GM18870 (cell line): ENCODE results near the gene TMUB2.
"Not testable (repeated sequence)": the region's sequence is repeated elsewhere in the genome, so short reads cannot be mapped to it uniquely, and the experiment has no call there.

Experiments used
- ATAC-seq: cut with Tn5 transposase; IDR thresholded peaks from one replicate; pipeline ENCODE4 v1.9.1; 2021; ENCODE audit warnings: moderate library complexity; ENCODE audit not compliant: unreplicated experiment

TMUB2 gene

DNA sequence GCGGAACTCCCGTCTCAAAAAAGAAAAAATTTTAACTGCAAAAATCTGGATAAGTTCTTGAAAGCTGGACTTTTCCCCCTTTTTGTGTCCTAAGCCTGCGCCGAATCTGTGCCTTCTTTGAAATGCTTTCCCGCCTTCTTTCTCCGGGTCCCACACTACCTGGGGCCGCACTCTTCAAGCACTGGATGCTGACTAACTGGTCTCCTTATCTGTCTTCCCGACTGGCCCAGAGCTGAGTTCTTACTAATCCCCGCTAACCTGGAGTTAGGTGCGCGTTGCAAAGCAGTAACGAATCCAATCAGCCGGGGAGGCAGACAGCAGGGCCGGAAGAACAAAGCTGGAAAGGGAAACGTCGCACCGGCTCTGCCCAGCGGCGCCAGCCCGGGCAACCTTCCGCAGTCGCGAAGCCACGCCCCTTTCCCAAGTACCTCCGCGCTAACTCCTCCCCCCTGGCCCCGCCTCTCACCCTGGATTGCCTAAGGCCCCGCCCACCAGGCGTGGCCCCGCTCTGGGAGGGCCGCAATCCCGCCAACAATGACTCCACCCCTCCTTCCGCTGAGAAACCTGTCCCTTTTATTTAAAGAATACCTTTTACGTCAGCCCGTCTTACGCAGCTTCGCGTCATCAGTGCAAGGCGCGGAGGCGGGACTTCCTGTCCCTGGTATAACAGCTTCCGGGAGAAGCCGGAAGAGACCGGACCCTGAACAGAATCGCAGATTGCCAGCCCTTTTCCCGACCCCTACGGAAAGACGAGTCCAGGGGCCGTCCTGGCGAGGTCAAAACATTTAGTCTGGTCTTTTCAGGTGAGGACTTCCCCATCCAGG is at the start of gene TMUB2:
TMUB2 (plus strand) TSS at position 666 of the 824 bp plus-strand sequence. CDS start 737 bp downstream, outside the sequence.
- peak; percentile 84 for ATAC-seq

DNA sequence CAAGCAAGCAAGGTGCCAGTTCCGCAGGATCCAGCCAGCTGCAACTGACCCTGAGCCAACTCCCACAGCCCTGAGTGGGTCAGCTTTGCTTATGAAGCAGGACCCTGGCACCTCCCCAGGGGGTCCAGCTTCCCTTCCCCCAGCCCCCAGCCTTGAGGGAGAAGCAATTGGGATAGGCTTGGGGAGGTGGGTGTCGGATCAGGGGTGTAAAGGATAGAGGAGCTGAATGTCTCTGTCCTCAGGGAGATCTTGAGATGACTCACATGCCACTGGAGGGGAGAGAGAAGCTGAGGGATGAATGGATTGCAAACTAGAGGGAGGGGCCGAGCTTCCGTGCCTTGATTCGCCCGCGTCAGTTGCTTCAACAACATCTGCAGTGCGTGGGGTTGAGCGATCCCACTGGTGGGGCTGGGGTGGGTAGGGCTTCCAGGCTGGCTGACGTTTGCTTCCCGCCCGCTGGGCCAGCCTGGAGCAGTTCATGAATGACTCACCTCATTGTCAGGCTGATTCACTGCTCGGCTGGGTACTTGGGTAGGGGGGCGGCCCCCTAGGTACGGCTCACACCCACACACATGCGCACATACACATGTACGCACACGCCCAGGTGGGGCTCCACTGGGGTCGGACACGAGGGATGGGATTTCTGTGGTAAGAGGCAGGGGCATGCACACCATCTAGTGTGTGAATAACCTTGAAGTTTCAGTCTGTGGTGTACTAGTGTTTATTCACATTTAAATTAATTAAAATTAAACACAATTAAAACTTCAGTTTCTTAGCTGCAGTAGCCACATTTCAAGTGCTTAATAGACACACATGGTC is 48.7 kb upstream of the TMUB2 start:
- ATAC-seq = no peak

DNA sequence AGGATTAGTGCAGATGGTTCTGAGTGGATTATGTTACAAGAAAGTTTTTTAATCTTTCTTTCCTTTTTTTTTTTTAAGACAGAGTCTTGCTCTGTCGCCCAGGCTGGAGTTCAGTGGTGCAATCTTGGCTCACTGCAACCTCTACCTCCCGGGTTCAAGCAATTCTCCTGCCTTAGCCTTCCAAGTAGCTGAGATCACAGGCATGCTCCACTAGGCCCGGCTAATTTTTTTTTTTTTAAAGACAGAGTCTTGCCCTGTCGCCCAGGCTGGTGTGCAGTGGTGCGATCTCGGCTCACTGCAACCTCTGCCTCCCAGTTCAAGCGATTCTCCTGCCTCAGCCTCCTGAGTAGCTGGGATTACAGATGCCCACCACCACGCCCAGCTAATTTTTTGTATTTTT is 42.9 kb upstream of the TMUB2 start:
- ATAC-seq = not testable (repeated sequence)

DNA sequence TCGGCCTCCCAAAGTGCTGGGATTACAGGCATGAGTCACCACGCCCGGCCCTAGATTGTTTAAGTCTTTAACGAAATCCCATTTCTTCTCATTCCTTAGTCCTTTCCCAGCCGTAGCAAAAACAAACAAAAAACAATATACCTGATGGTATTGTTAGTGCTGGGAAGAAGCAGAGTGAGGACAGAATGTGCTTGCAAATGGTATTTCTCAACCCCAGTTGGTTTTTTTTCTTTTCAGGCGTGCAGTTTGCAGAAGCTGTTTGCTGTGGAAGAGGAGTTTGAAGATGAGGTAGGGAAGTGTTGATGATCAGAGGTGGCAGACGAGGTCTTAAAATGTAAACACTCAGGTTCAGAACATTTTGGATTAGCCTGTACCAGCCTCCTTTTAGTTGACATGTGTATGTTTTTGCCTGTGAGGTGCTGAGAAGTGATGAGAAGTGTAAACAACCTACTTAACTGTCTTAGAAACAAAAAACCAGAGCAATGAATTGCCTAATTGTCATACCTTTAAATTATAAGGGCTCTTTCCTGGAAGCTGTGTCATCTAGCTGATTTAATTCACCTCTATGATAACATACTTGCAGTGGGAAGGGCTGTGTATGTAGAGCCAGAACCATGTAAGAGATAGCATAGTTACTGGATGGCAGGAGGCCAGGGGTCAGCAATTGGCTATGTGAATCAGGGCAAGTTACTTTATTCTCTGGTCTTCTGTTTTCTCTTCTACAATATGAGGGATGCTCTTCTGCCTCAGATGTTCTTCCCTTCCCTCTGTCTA is 41.6 kb upstream of the TMUB2 start:
- ATAC-seq = no peak

DNA sequence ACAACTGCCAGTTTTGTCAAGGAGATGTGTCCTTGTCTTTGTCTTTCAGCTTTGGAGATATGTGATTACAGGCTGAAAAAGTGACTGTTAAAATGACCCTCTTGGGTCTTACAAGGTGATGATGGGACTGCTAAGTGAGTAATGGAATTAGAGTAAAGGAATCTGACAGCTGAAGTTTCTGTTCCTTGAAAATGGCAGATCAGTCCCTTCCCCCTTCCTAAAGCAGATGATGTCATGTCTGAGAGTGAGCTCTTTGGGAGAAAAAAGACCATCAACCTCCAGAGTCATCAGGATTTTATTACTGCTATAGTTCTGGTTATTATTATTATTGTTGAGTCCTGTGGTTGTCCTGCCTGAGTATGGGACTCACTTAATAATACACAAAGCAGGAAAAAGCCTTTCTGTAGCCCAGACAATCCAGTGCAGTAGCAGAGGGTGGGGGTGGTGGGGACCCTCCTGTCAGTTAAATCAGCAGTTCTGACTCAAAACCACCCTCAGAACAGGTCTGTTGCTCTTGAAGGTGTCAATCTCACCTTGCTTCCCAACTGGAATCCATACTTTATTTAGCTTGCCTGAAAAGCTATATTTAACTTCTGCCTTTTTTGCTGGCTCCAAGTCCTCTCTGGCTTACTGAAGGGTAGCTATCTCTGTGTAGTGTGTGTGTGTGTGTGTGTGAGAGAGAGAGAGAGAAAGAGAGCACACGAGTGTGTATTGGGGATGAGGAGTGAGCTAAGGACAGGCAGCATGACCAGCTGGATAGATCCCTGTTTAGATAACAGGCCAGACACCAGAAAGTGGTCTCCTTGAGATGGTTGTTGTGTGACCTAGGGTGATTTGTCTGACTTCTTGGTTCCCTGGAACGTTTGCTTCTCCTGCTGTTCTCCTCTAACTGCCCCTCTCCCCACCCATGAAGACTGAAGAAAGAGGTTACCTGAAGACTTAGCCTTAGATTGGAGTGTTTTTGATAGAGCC is 40.1 kb upstream of the TMUB2 start:
- no peak for ATAC-seq

DNA sequence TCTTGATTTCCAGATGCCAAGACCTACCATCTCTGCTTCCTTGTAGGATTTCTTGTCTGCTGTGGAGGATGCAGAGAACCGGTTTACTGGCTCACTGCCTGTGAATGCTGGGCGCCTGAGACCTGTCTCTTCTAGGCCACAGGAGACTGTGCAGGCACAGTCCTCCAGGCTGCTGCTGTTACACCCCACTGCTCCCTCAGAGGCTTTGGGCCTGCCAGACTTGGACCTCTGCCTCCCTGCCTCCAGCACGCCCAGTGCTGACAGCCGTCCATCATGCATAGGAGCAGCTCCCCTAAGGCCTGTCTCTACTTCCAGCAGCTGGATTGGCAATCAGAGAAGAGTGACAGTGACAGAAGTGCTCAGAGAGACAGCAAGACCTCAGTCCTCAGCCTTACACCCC is 39.0 kb upstream of the TMUB2 start:
- ATAC-seq = no peak

DNA sequence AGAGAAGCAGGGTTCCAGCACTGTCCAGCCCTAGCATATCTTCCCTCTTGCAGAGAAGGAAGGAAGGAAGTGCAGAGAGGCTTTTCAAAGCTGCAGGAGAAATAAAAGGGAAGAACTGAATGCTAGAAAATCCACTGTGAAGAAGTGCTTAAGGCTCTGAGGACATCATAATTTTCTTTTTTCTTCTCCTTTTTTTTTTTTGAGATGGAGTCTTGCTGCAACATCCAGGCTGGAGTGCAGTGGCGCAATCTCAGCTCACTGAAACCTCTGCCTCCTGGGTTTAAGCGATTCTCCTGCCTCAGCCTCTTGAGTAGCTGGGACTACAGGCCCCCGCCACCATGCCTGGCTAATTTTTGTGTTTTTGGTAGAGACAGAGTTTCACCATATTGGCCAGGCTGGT is 37.7 kb upstream of the TMUB2 start:
- not testable (repeated sequence) for ATAC-seq

DNA sequence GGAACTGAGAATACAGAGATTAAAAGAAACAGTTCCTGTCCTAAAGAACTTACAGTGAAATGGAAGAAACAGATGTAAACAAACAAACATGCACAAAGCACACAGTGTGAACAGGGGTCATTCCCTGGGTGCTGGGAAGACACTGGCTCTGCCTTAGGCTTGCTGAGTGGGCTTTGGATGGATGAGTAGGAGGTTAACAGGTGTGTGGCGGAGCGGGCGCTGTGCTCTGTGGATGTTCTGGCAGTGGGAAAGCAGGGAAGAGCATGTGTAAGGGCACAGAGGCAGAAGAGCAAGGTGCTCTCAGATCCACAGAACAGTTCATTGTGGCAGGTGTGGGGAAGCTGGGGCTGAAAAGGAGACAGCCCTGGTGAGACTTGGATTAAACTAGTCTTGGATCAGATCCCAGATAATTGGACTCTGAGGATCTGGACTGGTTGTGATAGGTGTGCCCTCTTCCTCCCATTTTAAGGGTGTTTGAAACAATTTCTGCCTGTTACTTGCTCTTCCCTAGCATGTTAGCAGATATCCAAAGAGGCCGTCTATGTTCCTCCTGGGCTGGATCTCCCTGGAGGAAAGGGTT is 36.9 kb upstream of the TMUB2 start:
- no peak for ATAC-seq

DNA sequence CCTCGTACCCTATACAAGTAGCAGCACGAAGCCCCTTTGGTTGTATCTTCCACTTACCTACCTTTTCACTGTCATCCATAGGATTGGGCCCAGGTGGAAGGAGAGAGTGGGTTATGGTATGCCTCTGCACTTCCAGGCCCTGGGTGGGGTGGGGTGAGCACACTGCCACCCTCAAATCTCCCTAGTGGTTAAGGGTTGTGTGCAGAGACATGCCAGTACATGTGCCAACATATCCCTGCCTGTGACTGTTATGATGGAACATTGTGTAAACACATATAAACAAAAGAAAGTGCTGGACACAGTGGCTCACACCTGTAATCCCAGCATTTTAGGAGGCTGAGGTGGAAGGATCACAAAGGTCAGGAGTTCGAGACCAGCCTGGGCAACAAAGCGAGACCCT is 33.9 kb upstream of the TMUB2 start:
- no peak for ATAC-seq

DNA sequence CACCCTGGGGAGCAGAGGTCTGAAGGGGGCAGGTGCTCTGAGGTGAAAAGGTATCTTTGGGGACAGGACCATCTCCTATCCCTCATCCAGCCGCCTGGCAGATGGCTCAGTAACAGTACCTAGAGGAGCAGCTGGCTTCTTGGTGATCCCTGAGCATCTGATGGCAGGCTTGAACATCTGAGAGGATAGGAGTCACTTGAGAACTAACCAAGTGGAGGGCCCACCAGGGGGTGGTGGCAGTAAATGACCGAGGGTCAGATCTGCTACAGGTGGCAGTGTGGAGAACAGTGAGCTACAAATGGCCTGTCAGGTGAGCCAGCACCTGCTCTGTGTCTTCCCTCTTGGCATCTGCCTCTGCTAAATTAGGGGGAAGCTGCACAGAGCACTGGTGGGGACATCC is 31.3 kb upstream of the TMUB2 start:
- no peak for ATAC-seq

DNA sequence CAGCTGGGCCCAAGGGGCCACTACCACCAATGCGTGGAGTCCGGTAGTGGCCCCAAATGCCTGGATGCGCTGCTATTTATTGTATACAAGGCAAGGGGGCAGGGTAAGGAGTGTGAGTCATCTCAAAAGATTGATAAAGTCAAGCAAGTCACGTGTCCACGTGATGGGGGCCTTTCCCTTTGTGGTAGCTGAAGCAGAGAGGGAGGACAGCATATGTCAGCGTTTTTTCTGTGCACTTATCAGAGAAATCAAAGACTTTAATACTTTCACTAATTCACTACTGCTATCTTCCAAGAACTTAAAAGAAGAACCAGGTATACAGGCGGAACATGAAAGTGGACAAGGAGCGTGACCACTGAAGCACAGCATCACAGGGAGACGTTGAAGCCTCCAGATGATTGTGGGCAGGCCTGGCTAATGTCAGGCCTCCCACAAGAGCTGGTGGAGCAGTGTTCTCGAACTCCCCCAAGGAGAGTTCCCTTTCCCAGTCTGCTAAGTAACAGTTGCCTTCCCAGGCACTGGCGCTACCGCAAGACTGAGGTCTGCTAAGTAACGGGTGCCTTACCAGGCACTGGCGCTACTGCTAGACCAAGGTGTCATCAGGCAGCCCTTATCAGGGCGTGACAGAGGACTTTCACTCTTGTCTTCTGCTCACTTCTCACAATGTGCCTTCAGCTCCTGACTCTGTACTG is 27.1 kb upstream of the TMUB2 start:
- ATAC-seq = no peak

DNA sequence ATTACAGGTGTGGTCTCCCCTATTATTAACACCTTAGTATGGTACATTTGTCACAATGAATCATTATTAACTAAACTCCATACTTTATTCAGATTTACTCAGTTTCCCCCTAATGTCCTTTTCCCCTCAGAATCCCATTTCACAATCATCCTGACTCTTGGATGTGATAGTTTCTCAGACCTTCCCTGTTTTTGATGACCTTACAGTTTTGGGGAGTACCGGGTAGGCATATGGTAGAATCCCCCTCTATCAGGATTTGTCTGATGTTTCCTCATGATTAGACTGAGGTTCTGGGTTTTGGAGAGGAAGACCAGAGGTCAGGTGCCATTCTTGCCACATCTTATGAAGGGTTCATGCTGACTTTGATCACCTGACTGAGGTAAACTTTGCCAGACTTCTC is 22.3 kb upstream of the TMUB2 start:
- no peak for ATAC-seq

DNA sequence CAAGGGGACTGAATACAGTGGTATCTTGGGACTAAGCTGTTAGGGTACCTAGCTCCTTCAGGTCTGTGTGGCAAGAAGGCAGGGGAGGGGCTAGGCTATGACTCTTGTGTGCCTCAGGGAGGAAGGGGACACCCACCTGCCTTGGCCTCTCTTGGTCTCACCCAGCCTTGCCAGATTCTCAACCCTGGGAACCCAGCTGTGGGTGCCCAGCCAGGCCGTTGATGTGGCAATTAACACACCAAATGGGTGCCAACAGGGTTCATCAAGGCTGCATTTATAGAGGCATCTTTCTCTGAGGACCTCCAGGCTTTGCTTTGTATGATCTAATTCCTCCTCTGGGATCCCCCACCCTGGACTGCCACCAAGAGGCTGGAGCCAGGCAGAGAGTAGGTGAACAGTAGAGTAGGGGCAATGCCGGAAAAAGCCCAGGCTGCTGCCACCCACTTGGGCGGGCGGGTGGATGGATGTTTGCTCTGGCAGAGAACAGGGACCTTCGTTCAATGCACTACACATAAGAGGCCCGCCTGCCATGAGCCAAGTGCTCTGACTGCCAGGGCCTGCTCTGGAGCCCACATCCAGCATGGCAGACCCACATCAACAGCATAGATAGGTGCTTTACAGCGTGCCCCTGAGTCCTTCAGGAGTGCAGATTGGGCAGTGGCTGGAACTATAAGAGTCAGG is 19.5 kb upstream of the TMUB2 start:
- ATAC-seq = no peak

DNA sequence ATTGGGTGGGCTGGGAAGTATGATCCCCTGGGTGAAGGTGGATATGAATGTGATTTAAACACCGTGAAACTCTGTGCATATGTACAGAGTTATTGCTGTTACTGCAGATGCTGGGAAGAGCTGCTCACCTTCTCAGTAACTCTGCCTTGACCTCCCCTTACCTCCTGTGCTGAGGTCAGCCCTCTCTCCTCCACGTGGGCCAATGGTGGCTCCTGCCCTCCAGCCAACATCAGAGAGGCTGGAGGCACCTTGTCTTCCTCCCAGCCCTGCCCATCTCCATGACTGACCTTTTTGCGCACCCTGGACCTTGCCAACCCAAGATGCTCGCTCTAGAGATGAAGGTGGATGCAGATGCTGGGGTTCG is 16.7 kb upstream of the TMUB2 start:
- no peak for ATAC-seq

DNA sequence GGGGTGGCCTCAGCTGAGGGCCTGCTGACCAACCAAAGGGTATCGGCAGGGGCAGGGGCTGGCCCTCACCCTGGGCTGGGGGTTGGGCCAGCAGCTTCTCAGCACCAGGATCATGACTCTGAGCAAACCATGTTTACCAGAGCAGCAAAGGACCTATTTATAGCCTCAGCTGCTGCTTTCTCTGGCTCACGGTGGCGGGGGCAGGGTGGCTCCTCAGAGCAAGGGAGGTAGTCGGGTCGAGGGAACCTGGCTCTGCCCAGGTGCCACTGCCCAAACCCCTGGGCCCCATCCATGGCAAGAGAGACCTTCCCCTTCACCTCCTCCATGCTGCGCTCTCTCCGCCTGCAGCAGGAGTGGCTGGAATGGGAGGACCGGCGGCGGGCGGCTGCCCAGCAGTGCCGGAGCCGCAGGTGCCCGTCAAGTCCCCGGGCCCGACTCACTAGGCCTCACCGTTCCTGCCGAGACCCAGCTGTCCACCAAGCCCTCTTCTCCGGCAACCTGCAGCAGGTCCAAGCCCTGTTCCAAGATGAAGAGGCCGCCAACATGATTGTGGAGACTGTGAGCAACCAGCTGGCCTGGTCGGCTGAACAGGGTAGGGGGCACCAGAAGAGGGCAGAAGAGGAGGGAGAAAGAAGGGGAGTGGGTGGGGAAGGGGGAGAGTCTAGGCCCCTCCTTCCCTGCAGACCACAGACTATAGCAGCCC is 16.1 kb upstream of the TMUB2 start, which contains the start of gene ASB16:
ASB16 (plus strand) TSS at position 206 of the 703 bp plus-strand sequence; CDS start at position 292, 86 bp downstream.
- no peak for ATAC-seq

DNA sequence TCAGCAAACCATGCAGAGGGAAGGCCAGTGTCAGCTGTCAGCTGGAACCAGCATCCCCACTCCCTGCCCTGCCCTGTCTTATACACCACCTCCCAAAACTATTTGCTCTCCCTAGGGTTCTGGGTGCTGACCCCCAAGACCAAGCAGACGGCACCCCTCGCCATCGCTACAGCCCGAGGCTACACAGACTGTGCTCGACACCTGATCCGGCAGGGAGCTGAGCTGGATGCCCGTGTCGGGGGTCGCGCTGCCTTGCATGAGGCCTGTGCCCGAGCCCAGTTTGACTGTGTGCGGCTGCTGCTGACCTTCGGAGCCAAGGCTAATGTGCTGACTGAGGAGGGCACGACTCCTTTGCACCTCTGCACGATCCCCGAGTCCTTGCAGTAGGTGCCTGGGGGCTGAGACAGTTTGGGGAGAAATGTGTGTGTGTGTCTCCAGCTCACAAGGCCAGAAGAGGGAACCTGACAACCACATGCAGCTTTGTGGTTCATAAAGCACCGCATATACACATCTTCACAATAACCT is 14.8 kb upstream of the TMUB2 start:
- ATAC-seq = no peak

DNA sequence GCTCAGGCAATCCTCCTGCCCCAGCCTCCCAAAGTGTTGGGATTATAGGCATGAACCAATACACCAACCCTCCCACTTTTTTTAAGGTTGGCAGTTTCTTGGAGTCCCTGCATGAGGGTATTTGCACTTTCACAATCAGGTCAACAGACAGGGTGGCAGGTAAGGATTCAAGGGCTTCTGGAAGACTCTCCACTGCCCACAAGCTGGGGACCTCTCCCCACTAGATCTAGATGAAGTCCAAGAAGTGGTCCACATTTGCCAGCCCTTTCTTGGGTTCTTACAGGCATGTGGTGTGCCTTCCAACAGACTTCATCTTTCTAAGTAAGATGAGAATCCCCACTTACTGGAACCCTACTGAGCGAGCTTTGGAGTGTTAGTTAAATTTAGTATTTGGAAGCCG is 12.3 kb upstream of the TMUB2 start:
- ATAC-seq = no peak

DNA sequence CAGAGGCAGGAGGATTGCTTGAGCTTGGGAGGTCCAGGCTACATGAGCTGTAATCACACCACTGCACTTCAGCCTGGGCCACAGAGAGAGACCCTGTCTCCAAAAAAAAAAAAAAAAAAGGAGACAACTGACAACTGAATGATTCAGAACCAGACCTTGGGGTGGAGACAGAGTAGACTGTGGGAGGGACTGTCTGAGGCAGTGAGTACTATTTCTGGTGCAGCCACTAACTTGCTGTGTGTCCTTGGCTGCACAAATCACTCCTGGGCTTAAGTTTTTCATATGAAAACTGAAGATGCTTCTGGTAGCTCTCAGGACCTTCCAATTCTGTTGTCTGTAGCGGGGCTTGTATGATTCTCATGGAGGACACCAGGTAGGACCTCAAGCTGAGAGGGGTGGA is 10.5 kb upstream of the TMUB2 start:
- no peak for ATAC-seq
